GM18511 (cell line): ENCODE data around the gene MAGEB1.

Experiments
- ATAC-seq: cut with Tn5 transposase; IDR thresholded peaks from one replicate; pipeline ENCODE4 v1.9.1; 2021; ENCODE audit warnings: mild to moderate bottlenecking, moderate library complexity; ENCODE audit not compliant: unreplicated experiment

Gene MAGEB1

GRCh38 chrX:30296408-30297254, 49.7 kb downstream of the MAGEB1 start:
- ATAC-seq = peak; percentile 58

DNA sequence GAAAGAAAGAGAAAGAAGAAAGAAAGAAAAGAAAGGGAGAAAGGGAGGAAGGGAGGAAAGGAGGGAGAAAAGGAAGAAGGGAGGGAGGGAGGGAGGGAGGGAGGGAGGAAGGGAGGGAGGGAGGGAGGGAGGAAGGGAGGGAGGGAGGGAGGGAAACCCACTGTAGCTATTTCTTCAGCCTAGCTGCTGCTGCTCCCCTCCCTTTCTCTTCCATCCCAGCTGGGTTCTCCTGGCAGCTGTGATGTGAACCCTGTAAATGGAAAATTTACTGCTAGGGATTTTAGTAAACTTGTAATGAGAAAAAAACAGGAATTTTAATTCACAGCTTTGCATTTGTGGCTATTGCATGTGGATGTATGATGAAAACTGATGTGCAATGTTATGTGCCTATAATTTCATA, 54.3 kb downstream of the MAGEB1 start:
- ATAC-seq = no peak
